Upper lobe of left lung (tissue), 6 donors: ENCODE measurements around the gene DPH6. TPM values are rescaled to one million over a fixed set of nuclear protein-coding genes. Genes with fewer than 3 reads are reported as not detected.

Experiments used
- ATAC-seq, 2 donors: fragments of 200-7000 bp; cut with Tn5 transposase; one replicate each; pipeline ENCODE4 v1.9.1; 2022; ENCODE audit warnings: mild to moderate bottlenecking in 2 of 2, moderate library complexity in 2 of 2; ENCODE audit not compliant: low FRiP score in 2 of 2
- DNase-seq, 2 donors: peaks; one replicate each; pipeline ENCODE4 v3.0.0-alpha.2; 2019 to 2020
- H3K27ac ChIP-seq, 4 donors: fragments of 200-600 bp; sonication (generic); one replicate each; pipeline ENCODE4 v1.5.1; 2016 to 2019
- H3K27me3 ChIP-seq, 4 donors: fragments of 200-600 bp; sonication (generic); one replicate each; pipeline ENCODE4 v1.5.1; 2017 to 2019
- H3K36me3 ChIP-seq, 4 donors: fragments of 200-600 bp; sonication (generic); one replicate each; pipeline ENCODE4 v1.5.1; 2016 to 2019
- H3K4me1 ChIP-seq, 4 donors: fragments of 200-600 bp; sonication (generic); one replicate each; pipeline ENCODE4 v1.5.1; 2018 to 2019
- H3K4me3 ChIP-seq, 4 donors: fragments of 200-600 bp; sonication (generic); one replicate each; pipeline ENCODE4 v1.5.1; 2017 to 2019; ENCODE audit warnings: mild to moderate bottlenecking in 2 of 4, moderate library complexity in 1 of 4
- H3K9me3 ChIP-seq, 4 donors: fragments of 200-600 bp; sonication (generic); one replicate each; pipeline ENCODE4 v1.5.1; 2018 to 2019
- CTCF ChIP-seq, 6 experiments: fragments of 450-650 bp in 4 of 6; fragments of 200-600 bp in 2 of 6; sonication (generic) in 2 of 6; IDR thresholded peaks; one replicate each; pipeline ENCODE4 v1.5.1; 2016 to 2019; ENCODE audit warnings: antibody characterized with exemption in 6 of 6
- EP300 ChIP-seq, 4 donors: sonication (generic); formaldehyde crosslinking; IDR thresholded peaks; one replicate each; pipeline ENCODE4 v1.5.1; 2017; ENCODE audit warnings: antibody characterized with exemption in 4 of 4, control low read depth in 2 of 4
- POLR2A ChIP-seq, 4 donors: fragments of 450-650 bp; IDR thresholded peaks; one replicate each; pipeline ENCODE4 v1.5.1; 2016 to 2017; ENCODE audit warnings: antibody characterized with exemption in 4 of 4, mild to moderate bottlenecking in 2 of 4
- POLR2AphosphoS5 ChIP-seq, 2 donors: sonication (generic); formaldehyde crosslinking; IDR thresholded peaks; one replicate each; pipeline ENCODE4 v1.5.1; 2017; ENCODE audit warnings: antibody characterized with exemption in 2 of 2
- WGBS, 2 donors: methylation state at CpG; one replicate each; pipeline ENCODE4 v1.1.5; 2017 to 2018; 5-methylcytosine and 5-hydroxymethylcytosine counted together
- total RNA-seq, 6 donors: library from RNA; depleted of rRNA in 4 of 6; stranded (reverse); fragments of >200 nt in 4 of 6; gene quantifications; one replicate each; pipeline versions ENCODE4 v1.1.0 to v1.2.1, GENCODE V29; 2016 to 2021
- donor health status: DM: no; HTN: no; CAD: no; lungs with moderate emphysema.
- donor health status: DM: no; HTN: yes; CAD: no; lungs with severe emphysema.

Gene DPH6
- total RNA-seq, 6 donors from 2014 or later = 6.3 to 48.2 (median 14.6) TPM

GRCh38 chr15:35486296-35486695, 59.7 kb downstream of the DPH6 start:
- no peaks in the 10 kb centered on the region for H3K4me1 ChIP-seq
- H3K27me3 ChIP-seq = no peaks in the 10 kb centered on the region
- H3K36me3 ChIP-seq = no peaks in the 10 kb centered on the region
- ATAC-seq (no peak), DNase-seq (no peak)
- H3K27ac ChIP-seq = no peak overlapping the region
- no peak for TF ChIP-seq POLR2A (IDR thresholded peaks at IDR 0.05)
- no peak for TF ChIP-seq POLR2AphosphoS5 (IDR thresholded peaks at IDR 0.05)
- TF ChIP-seq EP300 (IDR thresholded peaks at IDR 0.05) = no peak
- TF ChIP-seq CTCF (IDR thresholded peaks at IDR 0.05) = no peak
- H3K4me3 ChIP-seq = no peak overlapping the region
- H3K9me3 ChIP-seq = peaks cover 0 to 10% (median 9%) of the 10 kb centered on the region in 4 donors
- WGBS, 2 donors = 88 to 100% methylated on average over 1 of the region's 1 CpG

- Histone ChIP-seq H3K36me3 (no peaks in the 10 kb centered on the region), H3K9me3 (peaks cover 0 to 10% (median 9%) of the 10 kb centered on the region in 4 donors), H3K27ac (no peak overlapping the region), H3K4me1 (no peaks in the 10 kb centered on the region), H3K4me3 (no peak overlapping the region), H3K27me3 (no peaks in the 10 kb centered on the region)
- ATAC-seq (no peak), DNase-seq (no peak)
- 88 to 96% methylated on average over 2 of the region's 2 CpGs for WGBS, 2 donors
- no peak for TF ChIP-seq POLR2AphosphoS5 (IDR thresholded peaks at IDR 0.05)
- TF ChIP-seq CTCF (IDR thresholded peaks at IDR 0.05) = no peak
- TF ChIP-seq EP300 (IDR thresholded peaks at IDR 0.05) = no peak
- TF ChIP-seq POLR2A (IDR thresholded peaks at IDR 0.05) = no peak
Measured at GRCh38 chr15:35485411-35485810, 60.6 kb downstream of the DPH6 start.

GRCh38 chr15:35484231-35484945, 61.6 kb downstream of the DPH6 start:
- H3K4me3 ChIP-seq = no peak overlapping the region
- 86 to 92% methylated on average over 5 of the region's 5 CpGs for WGBS, 2 donors
- DNase-seq (no peak), ATAC-seq (no peak)
- H3K36me3 ChIP-seq = no peaks in the 10 kb centered on the region
- no peaks in the 10 kb centered on the region for H3K27me3 ChIP-seq
- H3K4me1 ChIP-seq = no peaks in the 10 kb centered on the region
- no peak overlapping the region for H3K27ac ChIP-seq
- TF ChIP-seq POLR2A (IDR thresholded peaks at IDR 0.05) = no peak
- TF ChIP-seq EP300 (IDR thresholded peaks at IDR 0.05) = no peak
- no peak for TF ChIP-seq CTCF (IDR thresholded peaks at IDR 0.05)
- no peak for TF ChIP-seq POLR2AphosphoS5 (IDR thresholded peaks at IDR 0.05)
- peaks cover 0 to 10% (median 9%) of the 10 kb centered on the region in 4 donors for H3K9me3 ChIP-seq

- no peaks in the 10 kb centered on the region for H3K36me3 ChIP-seq
- DNase-seq (no peak), ATAC-seq (peak in 1 of 2 donors; percentile 62)
- H3K9me3 ChIP-seq = peaks cover 0 to 3% (median 2%) of the 10 kb centered on the region in 4 donors
- TF ChIP-seq POLR2A (IDR thresholded peaks at IDR 0.05) = no peak
- TF ChIP-seq POLR2AphosphoS5 (IDR thresholded peaks at IDR 0.05) = no peak
- TF ChIP-seq CTCF (IDR thresholded peaks at IDR 0.05) = no peak
- no peak for TF ChIP-seq EP300 (IDR thresholded peaks at IDR 0.05)
- no peaks in the 10 kb centered on the region for H3K4me1 ChIP-seq
- H3K27me3 ChIP-seq = no peaks in the 10 kb centered on the region
- H3K27ac ChIP-seq = no peak overlapping the region
- 78 to 85% methylated on average over 2 of the region's 2 CpGs for WGBS, 2 donors
- H3K4me3 ChIP-seq = no peak overlapping the region
Measured at GRCh38 chr15:35481992-35482391, 64.0 kb downstream of the DPH6 start.

GRCh38 chr15:35481064-35481463, 64.9 kb downstream of the DPH6 start:
- H3K4me3 ChIP-seq = no peak overlapping the region
- WGBS, 2 donors = 83 to 100% methylated on average over 1 of the region's 1 CpG
- H3K9me3 ChIP-seq = no peaks in the 10 kb centered on the region
- H3K27me3 ChIP-seq = no peaks in the 10 kb centered on the region
- TF ChIP-seq EP300 (IDR thresholded peaks at IDR 0.05) = no peak
- no peak for TF ChIP-seq POLR2AphosphoS5 (IDR thresholded peaks at IDR 0.05)
- no peak for TF ChIP-seq POLR2A (IDR thresholded peaks at IDR 0.05)
- no peak for TF ChIP-seq CTCF (IDR thresholded peaks at IDR 0.05)
- no peaks in the 10 kb centered on the region for H3K4me1 ChIP-seq
- no peak for ATAC-seq
- H3K36me3 ChIP-seq = no peaks in the 10 kb centered on the region
- H3K27ac ChIP-seq = no peak overlapping the region
- DNase-seq = no peak
